CD4-positive, alpha-beta T cell treated with Interleukin-6 for 4 hours (primary cell): Measurements from ENCODE around the gene MAB21L4.

Source experiments
- DNase-seq: peaks from one replicate; pipeline ENCODE4 v3.0.0-alpha.2; 2020; ENCODE audit warnings: mixed read lengths

Gene MAB21L4

DNA sequence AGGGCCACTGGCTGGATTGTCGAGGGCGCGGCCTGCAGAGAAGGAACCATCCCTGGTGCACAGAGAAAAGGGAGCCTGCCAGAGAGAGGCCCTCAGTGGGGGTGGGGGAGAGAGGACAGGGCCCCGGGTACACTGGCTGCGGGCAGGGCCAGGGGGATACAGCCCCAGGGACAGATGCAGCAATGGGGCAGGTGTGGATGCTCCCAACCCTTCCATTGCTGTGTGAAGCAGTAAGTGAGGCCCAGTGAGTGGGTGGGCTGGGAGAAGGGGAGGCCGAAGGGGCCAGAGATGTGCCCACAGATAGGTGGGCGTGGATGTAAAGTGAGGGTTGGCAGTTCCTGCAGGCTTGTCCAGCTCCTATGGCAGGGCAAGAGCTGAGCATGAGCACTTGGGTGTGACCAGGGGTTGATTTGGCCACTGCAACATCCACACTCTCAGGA, 19.9 kb downstream of the MAB21L4 start:
- DNase-seq = no peak

DNA sequence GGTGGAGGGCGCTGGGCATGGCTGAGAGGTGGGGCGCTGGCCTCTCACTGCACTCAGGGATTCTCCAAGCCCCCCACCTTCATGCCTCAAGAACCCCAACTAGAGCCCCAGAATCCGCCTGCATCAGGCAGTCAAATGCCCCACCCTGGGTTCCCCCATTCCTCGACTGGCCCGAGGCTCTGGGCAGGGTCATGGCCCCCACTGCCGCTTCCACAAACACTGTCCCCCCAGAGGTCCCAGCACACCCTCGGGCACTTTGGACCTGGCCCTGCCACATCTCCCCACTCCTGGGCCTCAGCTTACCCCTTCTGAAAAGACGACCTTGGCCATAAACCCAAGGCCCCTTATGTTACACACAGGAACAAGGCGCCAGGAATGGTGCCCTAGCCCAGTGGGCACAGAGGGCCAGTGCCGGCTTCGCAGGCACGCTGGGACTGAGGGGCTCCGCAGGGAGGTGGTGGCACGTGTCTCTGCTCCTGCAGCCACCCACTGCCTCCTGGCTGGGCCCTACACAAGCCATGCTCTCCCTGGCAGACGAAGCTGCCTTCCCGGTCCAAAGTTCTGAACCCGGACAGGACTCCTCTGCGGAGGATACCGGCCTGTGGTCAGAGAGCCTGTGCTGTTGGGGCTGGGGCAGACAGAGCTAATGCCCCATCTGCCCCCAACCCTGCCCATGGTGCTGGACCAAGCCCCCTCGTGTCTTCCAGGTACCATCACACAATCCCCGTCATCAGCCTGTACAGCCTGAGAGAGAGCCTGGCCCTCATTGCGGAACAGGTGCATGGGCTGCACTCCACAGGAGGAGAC, 20.5 kb downstream of the MAB21L4 start:
- no peak for DNase-seq

DNA sequence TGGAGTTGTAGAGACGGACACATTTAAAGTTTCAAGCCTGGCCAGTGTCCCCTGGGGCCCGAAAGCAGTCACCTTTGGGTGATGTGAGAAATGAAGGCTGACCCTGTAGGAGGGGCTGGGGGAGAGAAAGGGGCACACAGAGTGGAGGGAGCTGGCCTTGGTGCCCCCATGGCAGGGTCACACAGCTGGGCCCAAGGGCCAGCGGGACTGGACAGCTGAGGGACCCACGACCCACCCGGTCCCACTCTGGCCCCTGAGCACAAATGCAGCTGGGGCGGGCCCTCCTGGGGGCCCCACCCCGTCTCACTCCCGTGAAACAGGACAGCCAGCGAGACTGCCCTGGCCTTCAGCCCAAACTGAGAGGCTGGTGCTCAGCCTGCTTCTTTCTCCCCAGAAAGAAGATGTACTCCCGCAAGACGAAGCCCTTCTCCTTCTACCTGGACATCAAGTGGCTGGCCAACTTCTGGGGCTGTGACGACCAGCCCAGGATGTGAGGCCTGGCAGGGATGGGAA, 21.2 kb downstream of the MAB21L4 start:
- no peak for DNase-seq

DNA sequence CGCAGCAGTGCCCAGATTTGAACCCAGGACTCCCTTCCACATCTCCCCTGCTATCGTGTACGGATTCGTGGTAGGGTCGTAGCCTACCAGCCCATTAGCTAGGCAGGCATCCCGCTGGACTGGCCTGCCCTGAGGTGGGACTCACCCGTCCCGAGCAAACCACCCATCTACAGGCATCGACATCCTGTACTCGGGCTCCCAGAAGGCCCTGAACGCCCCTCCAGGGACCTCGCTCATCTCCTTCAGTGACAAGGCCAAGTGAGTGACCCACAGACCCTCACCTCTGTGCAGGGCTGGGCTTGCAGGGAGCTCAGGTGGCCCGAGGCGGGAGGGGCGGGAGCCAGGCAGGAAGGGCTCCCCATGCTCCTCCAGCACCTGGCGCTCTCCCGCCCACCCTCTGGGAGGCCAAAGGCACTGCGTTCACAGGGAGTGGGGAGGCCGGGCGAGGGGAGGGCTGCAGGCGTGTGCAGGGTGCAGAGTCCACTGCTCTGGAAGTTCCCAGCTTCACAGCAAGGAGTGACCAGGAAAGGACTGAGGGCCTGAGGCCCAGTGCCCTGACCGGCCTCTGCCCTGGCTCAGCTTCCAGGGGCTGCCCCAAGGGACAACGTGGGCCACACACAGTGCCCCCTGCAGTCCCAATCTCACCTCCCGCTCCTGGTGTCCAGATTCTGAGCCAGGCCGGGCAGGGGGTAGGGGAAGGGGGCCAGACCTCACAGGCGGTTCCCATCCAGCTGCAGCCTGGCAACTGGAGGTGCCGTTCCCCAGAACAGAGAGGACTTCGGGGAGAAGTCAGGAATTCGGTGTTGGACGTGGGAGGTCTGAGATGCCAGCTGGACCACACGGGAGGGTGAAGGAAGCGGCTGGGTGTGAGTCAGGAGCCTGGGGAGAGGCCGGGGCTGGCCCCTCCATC, 21.9 kb downstream of the MAB21L4 start:
- DNase-seq = no peak

DNA sequence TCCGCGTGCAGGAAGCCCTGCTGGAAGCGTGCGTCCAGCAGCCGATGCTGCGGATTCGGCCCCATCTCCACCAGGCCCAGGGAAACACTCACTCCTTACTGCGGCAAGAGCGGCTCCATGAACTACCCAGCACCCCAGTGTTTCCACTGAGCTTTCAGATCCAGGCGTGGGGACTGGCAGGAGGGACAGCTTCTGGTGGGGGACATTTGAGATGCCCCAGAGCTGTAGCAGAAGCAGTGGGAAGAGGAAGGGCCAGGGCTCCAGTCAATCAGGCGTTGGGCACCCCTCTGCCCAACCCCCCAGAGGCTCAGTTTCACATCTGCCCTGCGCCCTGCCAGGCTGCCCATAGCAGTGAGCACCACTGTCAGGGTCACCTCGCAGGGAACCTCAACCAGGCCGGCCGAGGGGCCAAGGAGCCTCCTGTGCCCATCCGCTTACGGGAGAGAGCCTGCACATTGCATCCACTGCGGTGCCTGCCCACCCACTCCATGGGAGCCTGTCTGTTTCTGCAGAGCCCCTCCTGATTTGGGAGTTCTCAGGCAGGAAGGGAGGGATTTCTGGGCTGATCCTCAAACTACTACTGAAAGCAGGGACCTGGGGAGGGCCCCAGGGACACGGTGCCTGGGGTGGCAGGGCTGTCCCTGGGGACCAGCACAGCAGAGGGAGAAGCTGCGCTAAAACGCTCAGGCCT, 22.7 kb downstream of the MAB21L4 start:
- no peak for DNase-seq

DNA sequence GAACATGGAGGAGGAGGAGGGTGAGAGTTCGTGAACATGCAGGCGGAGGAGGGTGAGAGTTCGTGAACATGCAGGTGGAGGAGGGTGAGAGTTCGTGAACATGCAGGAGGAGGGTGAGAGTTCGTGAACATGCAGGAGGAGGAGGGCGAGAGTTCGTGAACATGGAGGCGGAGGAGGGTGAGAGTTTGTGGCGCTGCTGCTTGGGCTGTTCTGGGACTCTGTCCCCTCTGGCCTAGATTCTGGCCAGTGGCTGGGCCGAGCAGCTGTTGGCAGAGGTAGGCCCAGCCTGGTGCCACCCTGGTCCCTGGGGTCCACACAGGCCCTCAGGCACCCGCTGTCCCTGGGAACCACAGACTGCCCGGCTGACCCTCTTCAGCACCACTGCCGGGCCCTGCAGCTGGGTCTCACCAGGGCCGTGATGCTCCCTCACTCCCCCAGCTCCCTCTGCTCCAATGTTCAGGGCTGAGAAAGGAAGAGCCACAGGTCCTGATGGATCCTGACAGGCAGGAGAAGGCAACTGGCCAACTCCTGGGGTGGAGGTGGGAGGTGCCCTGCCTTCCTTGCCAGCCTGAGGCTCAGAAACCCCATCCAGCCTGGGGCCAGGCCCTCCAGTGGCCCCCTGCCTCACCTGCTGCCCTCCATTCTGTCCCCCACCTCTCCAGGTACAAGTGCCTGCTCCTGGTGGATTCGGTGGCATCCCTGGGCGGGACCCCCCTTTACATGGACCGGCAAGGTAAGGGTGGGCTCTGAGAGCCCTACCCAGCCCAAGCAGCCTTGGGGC, 23.4 kb downstream of the MAB21L4 start:
- no peak for DNase-seq

DNA sequence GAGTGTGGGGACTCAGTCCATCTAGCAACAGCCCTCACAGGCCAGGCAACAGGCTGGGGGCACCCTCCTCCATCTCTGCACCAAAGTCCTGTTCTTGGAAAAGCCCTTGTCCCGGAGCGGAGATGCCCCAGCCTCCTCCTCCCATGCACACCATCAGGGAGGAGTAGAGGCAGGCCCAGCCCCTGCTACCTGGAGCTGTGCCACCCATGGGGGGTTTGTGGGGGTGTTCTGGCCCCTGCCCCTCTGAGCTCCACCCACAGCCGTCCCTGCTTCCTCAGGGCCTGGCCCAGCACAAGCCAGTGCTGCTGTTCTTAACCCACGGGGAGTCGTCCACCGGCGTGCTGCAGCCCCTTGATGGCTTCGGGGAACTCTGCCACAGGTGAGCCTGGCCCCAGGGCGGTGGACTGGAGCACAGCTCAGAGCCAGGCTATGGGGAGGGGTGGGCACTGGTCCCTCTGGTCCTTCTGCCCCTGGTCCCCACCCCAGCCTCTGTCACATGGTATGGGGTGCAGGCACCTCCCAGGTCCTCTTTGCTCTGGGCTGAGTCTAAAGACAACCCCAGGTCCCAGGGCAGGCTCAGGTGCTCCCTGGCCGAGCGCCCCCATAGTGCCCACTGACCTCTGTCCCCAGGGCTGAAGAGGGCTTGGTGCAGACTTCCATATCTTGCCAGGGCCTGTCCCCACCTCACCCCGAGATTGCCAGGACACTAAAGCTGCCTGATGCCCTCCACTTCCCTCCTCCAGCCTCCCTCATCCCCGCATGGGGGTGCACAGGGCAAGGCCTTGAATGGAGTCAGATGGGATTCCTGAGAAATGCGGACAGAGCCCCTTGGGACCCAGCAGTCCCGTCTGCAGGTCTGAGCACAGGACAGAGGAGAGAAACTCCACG, 24.6 kb downstream of the MAB21L4 start:
- no peak for DNase-seq

DNA sequence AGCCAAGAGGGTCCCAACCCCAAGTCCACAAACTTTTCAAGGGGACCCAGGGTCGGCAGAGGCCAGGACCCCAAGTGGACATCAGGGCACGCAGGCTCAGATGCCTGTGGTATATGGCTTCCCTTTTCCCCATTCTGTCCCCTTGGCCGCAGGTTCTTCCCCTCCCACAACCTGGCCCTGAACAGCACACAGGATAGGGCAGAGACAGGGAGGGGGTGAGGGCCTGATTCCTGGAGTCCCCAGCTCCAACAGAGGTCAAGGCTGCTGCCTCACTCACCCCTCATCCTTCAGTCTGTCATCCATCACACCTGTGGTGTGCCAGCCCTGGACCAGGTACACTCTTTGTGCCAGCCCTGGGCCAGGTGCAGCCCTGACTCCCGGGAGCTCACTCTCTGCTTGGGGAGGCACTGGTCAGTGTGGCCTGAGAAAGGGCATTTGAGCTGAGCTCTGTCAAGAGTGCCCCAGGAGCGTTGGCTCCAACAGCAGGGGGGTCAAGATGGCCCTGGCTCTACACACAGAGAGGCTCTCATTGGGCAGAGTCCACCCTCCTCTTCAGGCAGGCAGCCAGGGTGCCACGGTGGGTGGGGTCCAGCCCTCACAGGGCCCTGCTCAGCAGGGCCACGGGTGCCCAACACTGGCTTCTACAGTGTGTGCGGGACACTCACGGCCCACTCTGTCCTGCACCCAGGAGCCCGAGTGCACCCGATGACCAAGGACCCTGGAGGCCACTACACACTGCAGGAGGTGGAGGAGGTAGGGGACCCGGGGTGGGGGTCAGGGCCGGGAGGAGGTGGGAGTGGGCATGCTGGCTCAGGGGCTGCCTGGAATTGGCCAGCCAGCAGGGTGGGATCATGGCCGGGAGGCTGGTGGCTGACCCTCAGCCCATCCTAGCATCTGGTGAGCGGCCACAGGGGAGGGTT, 25.7 kb downstream of the MAB21L4 start:
- DNase-seq = no peak

DNA sequence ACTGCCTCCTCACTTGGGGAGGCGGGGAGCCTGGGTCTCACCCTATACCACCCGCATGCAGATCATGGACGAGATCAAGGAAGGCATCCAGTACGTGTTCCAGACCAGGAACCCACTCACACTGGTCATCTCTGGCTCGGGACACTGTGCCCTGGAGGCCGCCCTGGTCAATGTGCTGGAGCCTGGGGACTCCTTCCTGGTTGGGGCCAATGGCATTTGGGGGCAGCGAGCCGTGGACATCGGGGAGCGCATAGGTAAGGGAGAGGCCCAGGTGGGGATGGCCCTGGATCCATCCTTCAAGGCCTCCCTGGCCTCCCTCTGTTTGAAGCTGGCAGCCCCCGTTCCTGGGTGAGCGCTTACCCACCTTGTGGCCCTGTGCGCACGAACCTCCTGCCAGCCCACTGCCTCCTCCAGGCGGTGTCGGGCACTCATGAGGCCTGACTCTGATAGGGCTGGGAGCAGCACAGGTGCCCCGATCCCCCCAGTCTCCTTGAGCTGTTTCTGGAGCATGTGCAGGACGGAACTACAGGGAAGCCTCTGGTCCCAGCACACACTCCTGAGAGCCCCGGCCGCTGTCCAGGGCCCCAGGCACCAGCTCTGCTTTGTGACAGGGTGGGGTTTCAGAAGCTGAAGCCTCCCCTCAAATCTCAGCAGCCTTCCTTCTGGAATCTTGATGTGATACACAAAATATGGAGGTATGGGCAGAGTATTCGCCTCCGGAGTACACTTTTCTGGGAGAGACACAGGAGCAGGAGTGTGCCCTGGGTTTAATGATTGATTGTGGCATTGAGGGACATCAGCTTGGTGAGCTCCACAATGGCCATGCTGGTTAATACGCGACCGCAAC, 26.6 kb downstream of the MAB21L4 start:
- DNase-seq = no peak

DNA sequence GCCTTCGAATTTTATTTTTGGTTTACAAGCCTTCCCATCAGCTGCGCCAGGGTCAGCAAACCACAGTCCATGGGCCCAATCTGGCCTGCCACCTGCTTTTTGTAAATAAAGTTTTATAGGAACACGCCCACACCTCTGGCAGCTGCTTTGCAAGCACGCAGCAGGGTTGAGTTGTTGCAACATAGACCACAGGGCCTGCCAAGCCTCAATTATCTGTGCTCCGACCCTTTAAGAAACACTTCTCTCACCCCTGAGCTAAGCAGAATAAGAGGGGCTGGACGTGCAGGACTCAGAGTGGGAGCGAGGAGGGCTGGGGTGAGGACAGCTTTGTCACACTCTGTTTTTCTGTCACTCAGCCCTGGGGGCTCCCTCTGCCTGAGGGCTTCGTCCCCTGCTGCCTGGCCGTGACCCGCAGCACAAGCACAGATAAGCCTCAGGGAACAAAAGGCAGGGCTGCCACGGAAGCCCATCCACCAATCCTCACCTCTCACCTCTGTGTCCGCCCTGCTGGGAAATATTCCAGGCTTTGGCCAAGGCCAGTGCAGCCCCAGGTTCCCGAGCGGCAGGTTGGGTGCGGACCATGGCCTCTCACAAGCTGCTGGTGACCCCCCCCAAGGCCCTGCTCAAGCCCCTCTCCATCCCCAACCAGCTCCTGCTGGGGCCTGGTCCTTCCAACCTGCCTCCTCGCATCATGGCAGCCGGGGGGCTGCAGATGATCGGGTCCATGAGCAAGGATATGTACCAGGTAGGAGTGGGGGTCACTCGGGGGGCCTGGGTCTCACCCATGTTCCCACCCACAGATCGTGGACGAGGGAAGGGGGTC, 27.5 kb downstream of the MAB21L4 start, which contains the start of gene AGXT:
Gene AGXT, plus strand, starts transcription at position 539 of the 823 bp plus-strand sequence. Its CDS starts 42 bp downstream, at position 581.
- DNase-seq = no peak

DNA sequence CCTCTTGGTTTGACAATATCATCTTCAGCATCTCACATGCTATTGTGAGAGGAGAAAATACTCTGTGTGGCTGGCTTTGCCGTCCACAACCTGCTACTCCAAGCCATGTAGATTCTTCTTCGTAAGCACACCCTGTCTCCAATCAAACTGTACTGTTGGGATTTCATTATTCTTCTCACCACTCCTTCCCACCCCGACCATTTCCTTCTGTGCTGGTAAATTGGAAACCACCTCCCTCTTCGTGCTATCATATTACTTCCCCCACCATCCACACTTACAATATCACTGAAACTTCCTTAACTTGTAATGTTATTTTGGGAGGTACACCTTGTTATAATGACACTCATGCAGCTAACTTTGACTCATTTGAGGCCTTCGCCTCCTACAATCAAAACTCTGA, 30.6 kb downstream of the MAB21L4 start:
- no peak for DNase-seq

DNA sequence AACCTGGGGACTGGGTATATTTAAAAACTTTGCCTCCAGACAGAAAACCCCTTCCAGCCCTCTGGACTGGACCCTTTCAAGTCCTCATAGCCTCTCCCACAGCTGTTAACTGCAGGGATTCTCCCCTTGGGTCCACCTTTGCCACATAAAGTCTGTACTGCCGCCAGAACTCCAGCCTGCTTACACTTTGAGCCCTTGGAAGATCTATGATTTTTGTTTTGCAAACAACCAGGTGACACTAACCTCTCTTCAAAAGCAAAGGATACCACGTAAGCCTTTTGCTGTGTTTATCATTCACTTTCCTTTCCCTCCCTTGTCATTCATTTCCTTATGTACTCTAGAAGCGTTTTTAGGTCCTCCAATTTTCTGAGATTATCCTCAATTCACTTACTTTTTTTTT, 31.5 kb downstream of the MAB21L4 start:
- no peak for DNase-seq

DNA sequence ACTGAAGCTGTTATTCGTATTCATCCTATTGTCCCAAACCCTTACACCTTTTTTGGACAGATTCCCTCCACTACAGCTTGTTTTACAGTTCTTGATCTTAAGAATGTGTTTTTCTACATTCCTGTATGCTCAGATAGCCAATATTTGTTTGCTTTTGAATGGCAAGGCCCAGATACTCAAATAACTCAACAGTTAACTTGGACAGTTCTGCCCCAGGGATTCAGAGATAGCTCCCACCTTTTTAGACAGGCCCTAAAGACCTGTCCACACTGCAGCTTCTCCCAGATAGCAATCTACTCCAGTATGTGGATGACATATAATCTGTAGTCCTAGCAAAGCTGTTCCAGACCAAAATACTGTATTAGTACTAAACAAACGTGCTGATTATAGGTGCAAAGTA, 34.4 kb downstream of the MAB21L4 start:
- no peak for DNase-seq

DNA sequence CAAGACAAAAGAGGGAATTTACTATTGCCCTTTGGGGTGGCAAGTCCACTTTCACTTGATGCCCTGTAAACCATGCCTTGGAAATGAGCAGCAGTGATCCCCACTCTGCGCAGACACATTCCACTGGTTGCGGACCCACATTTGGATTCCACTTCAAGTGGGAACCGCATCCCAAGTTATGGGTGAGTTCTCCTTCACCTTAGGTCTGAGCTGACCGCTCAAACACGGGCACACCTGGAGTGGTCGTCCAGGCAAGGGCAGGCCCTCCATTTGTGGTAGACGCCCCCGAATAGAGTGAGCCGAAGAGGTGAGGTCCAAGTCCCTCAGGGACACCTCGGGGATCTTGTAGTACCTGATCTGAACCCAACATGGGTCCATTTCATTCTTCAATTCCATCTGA, 37.1 kb downstream of the MAB21L4 start:
- no peak for DNase-seq

DNA sequence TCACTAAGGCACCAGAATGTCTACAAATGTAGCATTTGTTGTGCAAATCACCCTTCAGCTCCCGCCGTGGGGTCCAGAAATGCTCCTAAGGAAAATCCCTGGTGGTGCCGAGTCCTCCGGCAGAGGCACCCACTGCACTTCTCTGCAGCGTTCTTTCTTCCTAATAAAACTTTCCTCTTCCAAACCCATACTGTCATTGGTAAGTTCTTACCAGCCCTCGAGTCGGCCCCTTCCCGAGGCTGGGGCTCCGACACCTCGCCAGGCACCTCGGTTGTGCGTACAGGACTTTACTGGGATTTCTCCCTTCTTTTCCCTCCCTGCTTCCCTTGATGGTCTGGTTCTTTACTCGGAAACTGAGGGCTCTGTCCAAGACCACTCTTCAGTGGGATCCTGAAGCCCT, 37.6 kb downstream of the MAB21L4 start:
- DNase-seq = no peak

DNA sequence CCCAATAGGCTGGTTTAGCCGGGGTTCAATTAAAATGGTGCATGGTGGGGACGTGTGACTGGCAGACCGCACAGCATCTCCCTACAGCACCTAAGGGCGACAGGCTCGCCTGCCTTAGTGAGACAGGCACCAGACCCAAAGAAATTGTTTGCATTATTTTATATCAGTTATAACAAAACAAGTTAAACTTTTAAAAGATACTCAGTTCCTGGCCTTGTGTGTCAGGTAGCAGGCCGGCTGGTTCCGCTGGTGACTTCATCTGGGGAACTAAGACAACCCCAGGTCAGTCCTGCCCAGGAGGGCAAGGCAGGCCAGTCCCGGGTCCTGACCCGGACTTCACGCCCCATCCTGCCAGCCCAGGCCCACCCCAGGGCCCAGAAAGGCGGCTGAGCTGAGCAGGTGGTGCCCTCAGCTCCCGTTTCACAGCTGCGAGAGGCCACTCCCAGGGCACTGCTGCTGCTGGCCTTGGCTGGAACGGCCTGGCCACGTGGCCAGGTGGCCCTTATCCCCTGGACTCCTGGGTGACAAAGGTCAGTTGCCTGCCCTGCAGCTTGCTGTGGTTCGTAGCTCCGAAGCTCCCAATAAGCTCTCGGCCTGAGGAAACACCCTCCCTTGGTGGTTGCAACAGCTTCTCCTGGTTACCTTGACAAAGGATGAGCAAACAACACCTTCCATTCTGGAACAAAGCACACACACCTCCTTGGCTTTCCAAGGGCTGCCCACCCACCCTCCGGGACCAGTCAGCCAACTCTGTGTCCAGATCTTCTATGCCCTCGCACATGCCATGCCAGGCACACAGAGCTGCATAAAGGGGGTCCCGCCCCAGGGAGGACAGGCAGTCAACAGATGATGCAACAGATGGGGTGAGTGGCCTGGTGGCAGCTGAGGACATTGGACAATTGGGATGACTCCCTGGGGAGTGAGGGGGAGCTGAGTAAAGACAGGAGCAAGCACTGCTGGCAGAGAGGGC, 38.6 kb downstream of the MAB21L4 start:
- no peak for DNase-seq
